ENCODE results near the gene REX1BD.
A peak's percentile ranks its signal among the peaks of the same experiment; 100 is the strongest.
"Not testable (repeated sequence)": the region's sequence is repeated elsewhere in the genome, so short reads cannot be mapped to it uniquely, and the experiment has no call there.

Gene REX1BD

GRCh38 chr19:18588611-18589379 lies at the start of gene REX1BD:
TSS of gene REX1BD (plus strand) at chr19:18588798. CDS start at chr19:18588802, 4 bp downstream.
- DNase-seq, result peak; percentile 83

DNA sequence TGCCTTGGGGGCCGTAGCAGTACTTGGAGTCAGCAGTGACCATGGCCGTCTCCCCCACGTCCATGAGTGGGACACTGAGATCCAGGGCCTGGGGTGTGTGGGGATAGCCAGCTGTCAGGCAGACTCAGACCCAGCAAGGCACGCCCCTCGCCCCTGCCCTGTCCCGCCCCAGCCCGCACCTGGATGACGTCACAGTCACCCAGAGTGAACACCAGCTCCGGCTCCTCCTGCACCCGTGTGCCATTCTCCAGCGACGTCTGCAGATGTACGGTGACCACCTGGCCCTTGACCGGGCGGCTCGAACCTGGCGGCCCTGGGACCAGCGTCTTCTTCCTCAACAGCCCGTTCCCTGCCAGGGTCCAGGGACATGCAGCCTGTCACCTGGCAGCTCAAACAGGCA lies 49.2 kb upstream of the REX1BD start:
- no peak for DNase-seq

DNA sequence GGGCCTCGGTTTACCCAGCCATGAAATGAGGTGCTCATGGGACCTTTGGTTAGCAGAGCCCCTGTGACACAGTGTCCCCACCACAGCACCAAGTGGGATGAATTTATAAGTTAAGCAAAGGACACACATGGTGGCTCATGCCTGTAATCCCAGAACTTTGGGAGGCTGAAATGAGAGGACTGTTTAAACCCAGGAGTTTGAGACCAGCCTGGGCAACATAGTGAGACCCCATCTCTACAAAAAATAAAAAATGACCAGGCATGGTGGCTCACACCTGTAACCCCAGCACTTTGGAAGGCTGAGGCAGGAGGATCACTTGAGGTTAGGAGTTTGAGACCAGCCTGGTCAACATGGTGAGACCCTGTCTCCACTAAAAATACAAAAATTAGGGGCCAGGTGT lies 48.4 kb upstream of the REX1BD start:
- not testable (repeated sequence) for DNase-seq

DNA sequence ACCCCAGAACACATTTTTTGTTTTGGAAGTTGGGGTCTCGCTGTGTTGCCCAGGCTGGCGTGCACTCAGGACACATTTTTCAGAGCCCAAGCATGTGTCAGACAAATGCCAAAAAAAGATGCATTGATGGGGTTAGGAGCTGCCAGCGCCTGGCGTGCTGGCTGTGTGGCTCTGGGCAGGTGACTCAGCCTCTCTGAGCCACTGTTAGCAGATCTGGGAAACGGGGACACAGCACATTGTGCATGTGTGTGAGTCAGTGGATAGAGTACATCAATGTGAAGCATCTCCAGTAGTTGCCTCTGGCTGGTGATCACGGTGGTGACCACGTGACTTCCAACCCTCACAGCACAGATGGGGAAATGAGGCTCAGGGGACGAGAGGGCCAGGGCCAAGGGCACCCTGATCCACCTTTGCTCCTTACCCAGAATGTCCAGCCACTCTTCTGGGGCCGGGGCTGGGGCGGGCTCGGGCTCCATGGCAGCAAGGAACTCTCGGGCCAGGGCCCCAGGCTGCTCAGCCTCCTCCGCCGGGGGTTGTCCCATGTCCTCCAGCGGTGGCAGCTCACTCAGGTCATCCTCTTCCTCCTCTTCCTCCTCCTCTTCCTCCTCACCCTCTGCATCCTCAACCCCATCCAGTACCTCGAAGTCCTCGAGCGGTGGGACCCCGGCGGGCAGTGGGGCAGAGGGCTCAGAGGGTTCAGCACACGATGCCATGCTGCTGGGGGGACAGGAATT lies 47.2 kb upstream of the REX1BD start:
- DNase-seq, result no peak

DNA sequence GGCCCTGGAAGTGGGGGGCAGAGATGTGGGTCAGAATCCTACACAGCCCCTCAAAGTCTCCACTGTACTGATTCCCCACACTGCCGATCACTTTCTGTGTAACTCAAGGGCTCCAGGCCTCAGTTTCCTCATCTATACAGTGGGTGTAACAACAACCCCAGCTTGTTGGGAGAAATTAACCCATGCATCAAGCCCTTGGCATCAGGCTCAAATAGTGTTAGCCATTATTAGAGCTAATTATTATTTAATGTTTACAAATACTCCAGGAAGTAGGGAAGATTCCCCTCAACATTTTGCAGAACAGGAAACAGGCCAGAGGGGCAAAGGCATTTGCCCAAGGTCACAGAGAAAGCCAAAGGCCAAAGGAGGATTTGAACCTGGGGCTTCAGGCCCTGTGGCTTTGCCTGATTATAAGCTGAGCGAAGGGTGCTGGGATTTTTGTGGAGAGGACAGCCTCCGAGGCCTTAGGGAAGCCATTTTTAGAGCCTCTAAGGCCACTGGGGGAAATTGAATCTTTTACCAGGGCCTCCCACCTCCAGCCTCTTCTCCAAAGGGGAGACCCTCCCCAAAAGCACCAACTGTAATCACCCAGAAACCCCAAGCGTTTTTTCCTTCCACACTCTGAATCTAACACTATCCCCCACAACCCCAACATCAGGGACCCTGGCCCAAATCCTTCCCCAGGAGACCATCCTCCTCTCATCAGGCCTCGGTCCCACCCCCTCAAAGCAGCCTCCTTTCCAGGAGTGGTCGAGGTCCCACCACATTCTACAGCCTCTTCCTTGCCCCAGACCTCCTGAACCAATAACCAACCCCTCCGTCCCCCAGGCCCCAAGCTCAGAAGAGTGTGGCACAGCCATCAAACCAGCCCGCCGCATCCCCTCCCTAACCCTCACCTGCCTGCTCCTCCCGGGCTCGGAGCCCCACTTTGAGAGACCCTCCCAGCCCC lies 46.3 kb upstream of the REX1BD start:
- no peak for DNase-seq

DNA sequence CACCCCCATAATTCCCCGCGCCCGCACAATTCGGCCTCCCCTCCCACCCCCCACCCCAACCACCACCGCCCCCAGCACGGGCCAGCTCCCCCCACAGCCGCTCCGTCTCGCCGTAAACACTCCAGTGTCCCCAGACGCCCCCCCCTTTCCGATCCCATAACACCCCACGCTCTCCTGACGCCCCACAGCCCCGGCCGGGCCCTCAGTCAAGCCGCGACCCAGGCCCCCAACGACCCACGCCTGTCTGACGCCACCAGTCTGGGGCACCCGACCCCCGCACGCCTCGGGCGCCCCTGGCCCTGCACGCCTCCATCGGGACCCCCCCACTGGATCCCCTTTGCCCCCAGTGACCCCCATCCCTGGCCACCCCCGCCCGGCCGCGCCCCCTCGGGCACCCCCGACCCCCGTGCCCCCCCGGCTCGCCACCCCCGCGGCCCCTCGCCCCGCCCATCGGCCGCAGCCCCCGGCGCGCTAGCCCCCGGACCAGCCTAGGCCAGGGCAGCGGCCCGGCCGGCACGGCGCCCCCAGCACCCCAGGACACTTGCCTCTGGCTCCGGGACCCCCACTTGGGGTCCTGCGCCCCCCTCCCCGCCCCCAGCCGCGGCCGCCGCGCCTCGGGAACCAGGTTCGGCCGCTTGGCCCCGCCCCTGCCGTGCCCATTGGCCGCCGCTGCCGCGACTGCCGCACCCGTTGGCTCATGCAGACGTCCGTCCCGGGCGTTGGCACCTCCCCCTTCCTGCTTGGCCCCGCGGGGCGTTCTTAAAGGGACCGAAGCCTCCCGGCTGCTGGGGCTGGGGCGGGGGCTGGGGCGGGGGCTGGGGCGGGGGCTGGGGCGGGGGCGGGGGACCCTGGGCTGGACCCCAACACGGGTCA lies 45.4 kb upstream of the REX1BD start, which contains the start of gene FKBP8:
Gene FKBP8, minus strand, starts transcription at position 633 of the 873 bp plus-strand sequence. CDS start 1,603 bp downstream, outside the sequence.
- peak; percentile 93 for DNase-seq

GRCh38 chr19:18543814-18544475 lies 44.7 kb upstream of the REX1BD start:
- peak; percentile 68 for DNase-seq

GRCh38 chr19:18551631-18552030 lies 37.0 kb upstream of the REX1BD start:
- DNase-seq, result no peak

DNA sequence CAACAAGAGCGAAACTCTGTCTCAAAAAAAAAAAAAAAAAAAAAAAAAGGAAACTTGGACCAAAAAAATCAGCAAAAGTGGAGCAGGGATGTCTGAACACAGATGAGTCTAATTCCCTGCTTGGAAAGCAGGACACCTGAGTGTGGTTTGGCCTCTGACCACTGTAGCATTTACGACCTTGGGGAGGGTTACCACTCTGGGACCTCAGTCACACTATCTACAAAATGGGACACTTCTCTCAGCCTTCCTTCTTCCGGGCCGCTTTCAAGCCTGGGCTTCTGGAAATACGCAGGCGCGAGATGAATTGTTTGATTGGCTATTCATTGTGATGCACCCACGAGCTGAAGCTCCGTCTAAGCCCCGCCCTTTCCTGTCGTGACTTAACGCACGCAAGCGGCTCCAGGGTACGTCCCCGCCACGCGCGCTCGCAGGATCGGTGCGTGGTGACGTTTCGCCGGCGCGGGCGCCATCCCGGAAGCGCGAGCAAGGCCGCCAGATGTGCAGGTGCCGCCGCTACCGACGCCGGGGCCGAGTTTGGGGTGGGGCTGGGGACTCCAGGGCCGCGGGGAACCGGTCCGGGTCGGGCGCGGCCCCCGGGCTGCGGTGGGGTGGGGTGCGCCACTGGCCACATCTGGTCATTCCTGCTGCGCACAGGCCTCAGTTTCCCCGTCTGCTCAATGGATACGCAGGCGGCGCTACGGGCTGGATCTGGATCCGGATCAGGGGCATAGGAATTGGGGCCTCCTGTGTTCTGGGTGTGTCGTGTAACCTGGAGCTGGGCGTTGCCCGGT lies 31.0 kb upstream of the REX1BD start, which contains the start of gene KXD1:
Gene KXD1, plus strand, starts transcription at position 460 of the 791 bp plus-strand sequence. CDS start 4,187 bp downstream, outside the sequence.
- DNase-seq, result peak; percentile 98

- peak; percentile 7 for DNase-seq
These were observed 30.4 kb upstream of the REX1BD start for GRCh38 chr19:18558202-18558555.

DNA sequence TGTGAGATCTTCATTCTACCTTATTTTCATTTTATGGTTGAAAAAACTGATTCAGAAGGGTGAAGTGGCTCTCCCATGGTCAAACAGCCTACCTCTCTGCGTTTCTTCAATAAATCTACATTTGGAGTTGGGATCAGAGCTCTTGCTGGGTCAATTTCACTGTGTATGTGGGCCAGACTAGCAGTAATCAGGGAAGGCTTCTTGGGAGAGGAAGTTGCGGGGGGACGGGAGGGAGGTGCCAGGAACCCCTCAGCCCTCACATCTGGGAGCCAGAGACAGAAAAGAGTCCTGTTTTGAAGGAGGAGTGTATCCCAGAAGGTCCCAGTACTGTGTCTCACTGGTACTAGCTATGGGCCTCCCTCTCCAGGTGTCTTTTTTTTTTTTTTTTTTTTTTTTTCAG lies 30.0 kb upstream of the REX1BD start:
- DNase-seq, result no peak

DNA sequence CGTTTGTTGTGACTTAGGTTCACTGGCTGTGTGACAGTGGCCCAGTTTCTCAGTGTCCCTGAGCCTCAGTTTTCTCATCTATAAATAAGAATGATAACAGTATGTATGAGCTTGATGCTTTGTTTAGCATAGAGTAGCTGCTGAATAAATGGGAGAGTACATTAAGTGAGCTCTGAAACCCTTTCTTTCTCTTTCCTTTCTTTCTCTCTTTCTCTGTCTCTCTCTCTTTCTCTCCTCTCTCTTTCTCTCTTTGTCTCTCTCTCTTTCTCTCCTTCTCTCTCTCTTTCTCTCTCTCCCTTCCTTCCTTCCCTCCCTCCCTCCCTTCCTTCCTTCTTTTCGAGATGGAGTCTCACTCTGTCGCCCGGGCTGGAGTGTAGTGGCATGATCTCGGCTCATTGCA lies 28.9 kb upstream of the REX1BD start:
- DNase-seq, result no peak

DNA sequence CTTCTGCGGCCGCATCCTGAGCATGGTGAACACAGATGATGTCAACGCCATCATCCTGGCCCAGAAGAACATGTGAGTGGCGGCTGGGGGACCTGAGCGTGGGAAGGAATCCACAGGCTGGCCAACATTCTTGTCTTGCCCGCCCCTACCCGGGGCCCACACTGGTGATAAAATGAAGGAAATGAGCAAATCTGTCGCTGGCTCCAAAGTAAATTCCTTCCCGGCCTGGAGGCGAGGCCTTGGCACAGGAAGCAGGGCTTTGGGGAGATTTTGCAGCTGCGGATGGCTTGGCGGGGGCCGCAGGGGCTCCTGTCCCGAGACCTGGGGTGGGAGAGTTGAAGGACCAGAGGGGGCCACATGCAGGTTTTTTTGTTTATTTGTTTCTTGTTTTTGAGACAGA lies 26.5 kb upstream of the REX1BD start:
- DNase-seq, result no peak

DNA sequence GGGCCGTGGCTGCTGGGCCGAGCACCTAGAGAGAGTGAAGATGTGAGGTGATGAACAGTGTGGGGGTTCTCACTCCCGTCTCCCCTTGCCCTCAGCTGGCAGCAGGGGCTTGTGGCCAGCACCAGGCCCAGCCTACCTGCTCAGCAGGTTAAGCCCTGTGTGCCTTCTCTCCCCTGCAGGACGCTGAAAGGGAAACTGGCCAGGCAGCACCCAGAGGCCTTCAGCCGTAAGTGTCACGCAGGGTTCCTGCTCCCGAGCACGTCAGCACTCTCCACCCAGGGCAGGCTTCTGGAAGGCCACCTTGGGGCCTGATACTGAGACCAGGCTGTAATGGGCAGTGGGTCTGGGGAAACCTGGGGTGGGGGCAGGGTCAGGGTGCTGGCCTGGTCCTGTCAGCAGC lies 21.6 kb upstream of the REX1BD start:
- no peak for DNase-seq

- no peak for DNase-seq
These were observed 20.2 kb upstream of the REX1BD start for GRCh38 chr19:18568367-18568766.

DNA sequence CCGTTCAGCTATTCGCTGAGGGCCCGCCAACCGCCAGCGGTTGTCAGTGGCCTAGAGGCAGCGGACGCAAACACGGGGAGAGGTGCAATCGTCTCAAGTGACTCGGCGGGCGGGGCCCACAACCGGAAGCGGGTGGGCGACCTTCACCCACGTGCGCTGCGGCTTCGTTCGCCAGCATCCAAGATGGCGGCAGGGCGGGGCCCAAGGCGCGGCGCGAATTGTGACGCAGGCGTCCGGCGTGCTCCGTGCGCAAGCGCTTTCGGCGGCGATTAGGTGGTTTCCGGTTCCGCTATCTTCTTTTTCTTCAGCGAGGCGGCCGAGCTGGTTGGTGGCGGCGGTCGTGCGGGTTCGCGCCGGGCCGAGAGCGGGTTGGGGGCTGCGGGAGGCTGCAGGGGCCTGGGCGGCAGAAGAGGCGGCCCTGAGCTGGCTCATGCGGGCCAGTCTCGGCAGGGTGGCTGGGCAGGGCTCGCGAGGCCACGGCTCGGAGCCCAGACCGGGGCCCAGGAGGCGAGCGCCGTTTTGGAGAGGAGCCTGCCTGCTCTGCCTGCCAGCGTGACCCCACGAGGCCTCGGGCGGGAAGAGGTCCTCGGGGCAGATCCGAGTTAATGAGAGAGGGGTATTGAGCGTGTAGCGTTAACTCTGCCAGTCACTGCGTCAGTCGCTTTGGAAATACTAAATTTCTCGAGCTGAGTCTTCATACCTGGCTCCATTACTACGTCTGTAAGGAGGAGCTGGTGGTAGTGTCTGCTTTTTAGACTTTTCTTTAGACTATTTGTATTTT lies 16.8 kb upstream of the REX1BD start, which contains the start of gene UBA52:
Gene UBA52, plus strand, starts transcription at position 294 of the 781 bp plus-strand sequence. CDS start 1,444 bp downstream, outside the sequence.
- peak; percentile 97 for DNase-seq

GRCh38 chr19:18574691-18575291 lies 13.8 kb upstream of the REX1BD start:
- no peak for DNase-seq

- no peak for DNase-seq
These were observed 12.2 kb upstream of the REX1BD start for GRCh38 chr19:18576383-18576782.

- DNase-seq, result no peak
These were observed 11.2 kb upstream of the REX1BD start for GRCh38 chr19:18577365-18577914.

Data from stimulated activated naive CD4-positive, alpha-beta T cell treated with Interleukin-2 at 50 U/mL for 16 hours (primary cell).